Measurements from ENCODE around the gene NDRG4. TPM values are rescaled to one million over a fixed set of nuclear protein-coding genes. Genes with fewer than 3 reads are reported as not detected.

Gene NDRG4
- total and polyA plus RNA-seq, 2 of the 13 experiments (the other 11 are each of a cell fraction or from before 2014, with no cell fraction given) = 1.7 to 2.7 TPM

DNA sequence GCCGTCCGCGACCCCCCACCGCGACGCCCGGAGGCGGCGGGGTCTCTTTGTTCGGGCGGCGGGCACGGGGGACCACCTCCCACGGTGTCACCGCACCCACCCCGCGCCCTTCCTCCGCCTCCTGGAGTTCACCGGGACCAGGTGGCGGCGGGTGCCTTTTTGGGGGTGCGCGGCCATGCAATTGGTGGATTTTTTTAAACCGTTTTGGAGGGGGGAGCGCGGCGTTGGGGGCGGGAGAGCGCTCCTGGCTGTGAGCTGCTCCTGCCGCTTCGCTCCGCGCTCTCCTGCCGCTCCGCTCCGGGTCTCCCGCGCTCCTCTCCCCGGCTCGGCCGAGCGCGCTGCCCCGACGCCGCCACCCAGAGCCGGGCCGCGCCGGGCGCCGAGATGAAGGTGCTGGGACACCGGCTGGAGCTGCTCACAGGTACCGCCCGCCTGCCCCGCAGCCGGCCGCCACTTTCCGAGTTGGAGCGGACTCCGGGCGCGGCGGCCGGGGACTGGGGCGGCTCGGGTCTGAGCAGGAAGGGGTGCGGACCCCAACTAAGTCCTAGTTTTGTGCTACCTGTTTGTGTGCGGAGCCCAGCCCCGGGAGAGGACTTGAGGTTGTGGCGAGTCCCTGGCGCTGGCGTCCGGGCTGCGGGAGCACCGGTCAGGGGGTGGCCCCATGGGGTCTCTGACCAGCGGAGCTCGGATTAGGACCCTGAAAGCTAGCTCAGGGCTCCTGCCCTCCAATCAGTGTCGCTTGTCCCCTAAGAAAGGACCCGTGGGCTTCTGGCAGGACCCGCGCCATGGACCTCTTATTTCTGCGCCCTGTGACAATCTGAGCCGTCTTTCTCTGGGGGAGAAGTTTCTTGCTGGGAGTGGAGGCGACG lies 35.7 kb upstream of the NDRG4 start (continued):
- TF ChIP-seq, protein P1, sequence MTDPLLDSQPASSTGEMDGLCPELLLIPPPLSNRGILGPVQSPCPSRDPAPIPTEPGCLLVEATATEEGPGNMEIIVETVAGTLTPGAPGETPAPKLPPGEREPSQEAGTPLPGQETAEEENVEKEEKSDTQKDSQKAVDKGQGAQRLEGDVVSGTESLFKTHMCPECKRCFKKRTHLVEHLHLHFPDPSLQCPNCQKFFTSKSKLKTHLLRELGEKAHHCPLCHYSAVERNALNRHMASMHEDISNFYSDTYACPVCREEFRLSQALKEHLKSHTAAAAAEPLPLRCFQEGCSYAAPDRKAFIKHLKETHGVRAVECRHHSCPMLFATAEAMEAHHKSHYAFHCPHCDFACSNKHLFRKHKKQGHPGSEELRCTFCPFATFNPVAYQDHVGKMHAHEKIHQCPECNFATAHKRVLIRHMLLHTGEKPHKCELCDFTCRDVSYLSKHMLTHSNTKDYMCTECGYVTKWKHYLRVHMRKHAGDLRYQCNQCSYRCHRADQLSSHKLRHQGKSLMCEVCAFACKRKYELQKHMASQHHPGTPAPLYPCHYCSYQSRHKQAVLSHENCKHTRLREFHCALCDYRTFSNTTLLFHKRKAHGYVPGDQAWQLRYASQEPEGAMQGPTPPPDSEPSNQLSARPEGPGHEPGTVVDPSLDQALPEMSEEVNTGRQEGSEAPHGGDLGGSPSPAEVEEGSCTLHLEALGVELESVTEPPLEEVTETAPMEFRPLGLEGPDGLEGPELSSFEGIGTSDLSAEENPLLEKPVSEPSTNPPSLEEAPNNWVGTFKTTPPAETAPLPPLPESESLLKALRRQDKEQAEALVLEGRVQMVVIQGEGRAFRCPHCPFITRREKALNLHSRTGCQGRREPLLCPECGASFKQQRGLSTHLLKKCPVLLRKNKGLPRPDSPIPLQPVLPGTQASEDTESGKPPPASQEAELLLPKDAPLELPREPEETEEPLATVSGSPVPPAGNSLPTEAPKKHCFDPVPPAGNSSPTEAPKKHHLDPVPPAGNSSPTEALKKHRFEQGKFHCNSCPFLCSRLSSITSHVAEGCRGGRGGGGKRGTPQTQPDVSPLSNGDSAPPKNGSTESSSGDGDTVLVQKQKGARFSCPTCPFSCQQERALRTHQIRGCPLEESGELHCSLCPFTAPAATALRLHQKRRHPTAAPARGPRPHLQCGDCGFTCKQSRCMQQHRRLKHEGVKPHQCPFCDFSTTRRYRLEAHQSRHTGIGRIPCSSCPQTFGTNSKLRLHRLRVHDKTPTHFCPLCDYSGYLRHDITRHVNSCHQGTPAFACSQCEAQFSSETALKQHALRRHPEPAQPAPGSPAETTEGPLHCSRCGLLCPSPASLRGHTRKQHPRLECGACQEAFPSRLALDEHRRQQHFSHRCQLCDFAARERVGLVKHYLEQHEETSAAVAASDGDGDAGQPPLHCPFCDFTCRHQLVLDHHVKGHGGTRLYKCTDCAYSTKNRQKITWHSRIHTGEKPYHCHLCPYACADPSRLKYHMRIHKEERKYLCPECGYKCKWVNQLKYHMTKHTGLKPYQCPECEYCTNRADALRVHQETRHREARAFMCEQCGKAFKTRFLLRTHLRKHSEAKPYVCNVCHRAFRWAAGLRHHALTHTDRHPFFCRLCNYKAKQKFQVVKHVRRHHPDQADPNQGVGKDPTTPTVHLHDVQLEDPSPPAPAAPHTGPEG (CRISPR knock-in tag; IDR thresholded peaks at IDR 0.05) = 0 out of 2 replicates have a peak, but pooled peaks have one; percentile 34
- TF ChIP-seq ZNF263 (CRISPR knock-in tag; IDR thresholded peaks at IDR 0.05) = peak; percentile 9; the same call in 1 of the 2 replicates
- no peak for TF ChIP-seq SSRP1 (CRISPR knock-in tag; IDR thresholded peaks at IDR 0.05)
- TF ChIP-seq, protein P2, sequence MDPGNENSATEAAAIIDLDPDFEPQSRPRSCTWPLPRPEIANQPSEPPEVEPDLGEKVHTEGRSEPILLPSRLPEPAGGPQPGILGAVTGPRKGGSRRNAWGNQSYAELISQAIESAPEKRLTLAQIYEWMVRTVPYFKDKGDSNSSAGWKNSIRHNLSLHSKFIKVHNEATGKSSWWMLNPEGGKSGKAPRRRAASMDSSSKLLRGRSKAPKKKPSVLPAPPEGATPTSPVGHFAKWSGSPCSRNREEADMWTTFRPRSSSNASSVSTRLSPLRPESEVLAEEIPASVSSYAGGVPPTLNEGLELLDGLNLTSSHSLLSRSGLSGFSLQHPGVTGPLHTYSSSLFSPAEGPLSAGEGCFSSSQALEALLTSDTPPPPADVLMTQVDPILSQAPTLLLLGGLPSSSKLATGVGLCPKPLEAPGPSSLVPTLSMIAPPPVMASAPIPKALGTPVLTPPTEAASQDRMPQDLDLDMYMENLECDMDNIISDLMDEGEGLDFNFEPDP (CRISPR knock-in tag; conservative IDR thresholded peaks at IDR 0.05) = 0 out of 2 replicates have a peak, but pooled peaks have one; percentile 39
- no peak for TF ChIP-seq ZNF326 (CRISPR knock-in tag; IDR thresholded peaks at IDR 0.05; ENCODE audit: borderline replicate concordance)
- TF ChIP-seq MYNN (CRISPR knock-in tag; IDR thresholded peaks at IDR 0.05; ENCODE audit: low read depth) = no peak
- TF ChIP-seq ZNF777 (CRISPR knock-in tag; IDR thresholded peaks at IDR 0.05) = peak; percentile 80
- TF ChIP-seq NFKB2 (CRISPR knock-in tag; IDR thresholded peaks at IDR 0.05; ENCODE audit: borderline replicate concordance) = 0 out of 2 replicates have a peak, but pooled peaks have one; percentile 23
- TF ChIP-seq ZFY (CRISPR knock-in tag; IDR thresholded peaks at IDR 0.05) = peak; percentile 20; the same call in 1 of the 2 replicates
- TF ChIP-seq NKX3-1 (CRISPR knock-in tag; IDR thresholded peaks at IDR 0.05) = no peak
- TF ChIP-seq, protein P3, sequence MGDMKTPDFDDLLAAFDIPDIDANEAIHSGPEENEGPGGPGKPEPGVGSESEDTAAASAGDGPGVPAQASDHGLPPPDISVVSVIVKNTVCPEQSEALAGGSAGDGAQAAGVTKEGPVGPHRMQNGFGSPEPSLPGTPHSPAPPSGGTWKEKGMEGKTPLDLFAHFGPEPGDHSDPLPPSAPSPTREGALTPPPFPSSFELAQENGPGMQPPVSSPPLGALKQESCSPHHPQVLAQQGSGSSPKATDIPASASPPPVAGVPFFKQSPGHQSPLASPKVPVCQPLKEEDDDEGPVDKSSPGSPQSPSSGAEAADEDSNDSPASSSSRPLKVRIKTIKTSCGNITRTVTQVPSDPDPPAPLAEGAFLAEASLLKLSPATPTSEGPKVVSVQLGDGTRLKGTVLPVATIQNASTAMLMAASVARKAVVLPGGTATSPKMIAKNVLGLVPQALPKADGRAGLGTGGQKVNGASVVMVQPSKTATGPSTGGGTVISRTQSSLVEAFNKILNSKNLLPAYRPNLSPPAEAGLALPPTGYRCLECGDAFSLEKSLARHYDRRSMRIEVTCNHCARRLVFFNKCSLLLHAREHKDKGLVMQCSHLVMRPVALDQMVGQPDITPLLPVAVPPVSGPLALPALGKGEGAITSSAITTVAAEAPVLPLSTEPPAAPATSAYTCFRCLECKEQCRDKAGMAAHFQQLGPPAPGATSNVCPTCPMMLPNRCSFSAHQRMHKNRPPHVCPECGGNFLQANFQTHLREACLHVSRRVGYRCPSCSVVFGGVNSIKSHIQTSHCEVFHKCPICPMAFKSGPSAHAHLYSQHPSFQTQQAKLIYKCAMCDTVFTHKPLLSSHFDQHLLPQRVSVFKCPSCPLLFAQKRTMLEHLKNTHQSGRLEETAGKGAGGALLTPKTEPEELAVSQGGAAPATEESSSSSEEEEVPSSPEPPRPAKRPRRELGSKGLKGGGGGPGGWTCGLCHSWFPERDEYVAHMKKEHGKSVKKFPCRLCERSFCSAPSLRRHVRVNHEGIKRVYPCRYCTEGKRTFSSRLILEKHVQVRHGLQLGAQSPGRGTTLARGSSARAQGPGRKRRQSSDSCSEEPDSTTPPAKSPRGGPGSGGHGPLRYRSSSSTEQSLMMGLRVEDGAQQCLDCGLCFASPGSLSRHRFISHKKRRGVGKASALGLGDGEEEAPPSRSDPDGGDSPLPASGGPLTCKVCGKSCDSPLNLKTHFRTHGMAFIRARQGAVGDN (CRISPR knock-in tag; IDR thresholded peaks at IDR 0.05) = peak; percentile 32; the same call in 1 of the 2 replicates
- TF ChIP-seq SMARCC2 (IDR thresholded peaks at IDR 0.05) = no peak
- TF ChIP-seq EZH2 (conservative IDR thresholded peaks at IDR 0.05; ENCODE audit: low read depth, low read length) = peak; percentile 97; the same call in 1 of the 2 replicates
- TF ChIP-seq ZNF749 (CRISPR knock-in tag; IDR thresholded peaks at IDR 0.05; ENCODE audit: borderline replicate concordance) = no peak
- TF ChIP-seq, protein P4, sequence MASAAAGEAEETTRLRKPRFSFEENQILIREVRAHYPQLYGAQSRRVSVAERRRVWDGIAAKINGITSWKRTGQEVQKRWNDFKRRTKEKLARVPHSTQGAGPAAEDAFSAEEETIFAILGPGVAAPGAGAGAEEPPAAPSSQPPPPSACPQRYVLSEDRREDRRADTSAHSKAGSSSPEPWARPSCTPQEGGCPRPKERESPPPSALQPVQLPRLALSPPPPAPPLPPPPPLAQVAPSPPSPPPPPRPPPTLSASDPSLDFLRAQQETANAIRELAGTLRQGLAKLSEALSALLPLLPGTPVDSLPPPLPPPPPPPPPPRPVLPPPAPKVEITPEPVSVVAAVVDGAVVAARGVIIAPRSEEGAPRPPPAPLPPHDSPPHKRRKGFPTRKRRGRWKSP (CRISPR knock-in tag; IDR thresholded peaks at IDR 0.05) = no peak
